Measurements from ENCODE around the gene TRIM47. TPM values are rescaled to one million over a fixed set of nuclear protein-coding genes. Genes with fewer than 3 reads are reported as not detected.
A peak's percentile ranks its signal among the peaks of the same experiment; 100 is the strongest.

TRIM47 gene
- total and polyA plus RNA-seq, 2 of the 13 experiments (the other 11 are each of a cell fraction or from before 2014, with no cell fraction given): 33.5 to 82.0 TPM

DNA sequence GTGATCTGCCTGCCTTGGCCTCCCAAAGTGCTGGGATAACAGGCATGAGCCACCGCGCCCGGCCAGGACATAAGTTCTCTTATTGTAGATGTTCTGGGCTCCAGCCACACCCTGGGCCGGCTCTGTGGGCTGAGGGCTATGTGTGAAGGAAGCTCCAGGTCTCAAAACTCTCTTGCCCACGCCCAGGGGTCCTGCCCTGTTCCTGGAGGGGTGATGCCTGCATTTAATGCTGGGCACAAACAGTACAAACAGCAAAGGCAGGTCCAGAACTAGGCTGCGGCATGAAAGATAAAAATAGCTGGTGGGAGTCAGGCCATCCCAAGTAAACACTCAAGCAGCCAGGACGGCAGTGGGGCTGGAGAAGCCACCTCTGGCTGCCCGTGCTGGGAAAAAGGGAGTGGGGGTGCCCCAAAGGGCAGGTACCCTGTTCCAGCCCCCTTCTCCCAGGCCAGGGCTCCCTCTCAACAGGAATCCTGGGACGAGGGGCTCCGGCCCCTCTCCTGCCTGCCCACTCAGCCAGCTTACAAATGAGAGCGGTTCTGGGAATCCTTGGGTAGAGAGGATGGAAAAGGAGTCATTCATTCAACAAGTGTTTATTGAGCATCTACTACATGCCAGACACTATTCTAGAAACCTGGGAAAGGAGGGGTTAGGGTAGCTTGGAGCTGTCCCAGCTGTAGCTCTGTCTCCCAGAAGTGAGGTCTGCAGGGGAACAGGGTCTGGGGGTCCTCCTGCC, 4.6 kb downstream of the TRIM47 start (continued):
- TF ChIP-seq RERE (CRISPR knock-in tag; IDR thresholded peaks at IDR 0.05; ENCODE audit: low read depth) (no peak), NFIC (IDR thresholded peaks at IDR 0.05; ENCODE audit: low read length) (no peak), ZFY (CRISPR knock-in tag; IDR thresholded peaks at IDR 0.05) (no peak), KLF6 (CRISPR knock-in tag; IDR thresholded peaks at IDR 0.05) (no peak), ZNF691 (CRISPR knock-in tag; IDR thresholded peaks at IDR 0.05; ENCODE audit: borderline replicate concordance, low read depth) (no peak), ATAD3A (CRISPR knock-in tag; IDR thresholded peaks at IDR 0.05) (no peak), ZFP62 (CRISPR knock-in tag; IDR thresholded peaks at IDR 0.05) (no peak), KDM3A (CRISPR knock-in tag; IDR thresholded peaks at IDR 0.05; ENCODE audit: low read depth) (no peak), ZBTB42 (CRISPR knock-in tag; IDR thresholded peaks at IDR 0.05) (no peak), ZNF253 (CRISPR knock-in tag; IDR thresholded peaks at IDR 0.05; ENCODE audit: borderline replicate concordance) (no peak), KDM1A (CRISPR knock-in tag; IDR thresholded peaks at IDR 0.05) (no peak), RARG (CRISPR knock-in tag; IDR thresholded peaks at IDR 0.05; ENCODE audit: low read depth) (no peak), ZNF782 (CRISPR knock-in tag; IDR thresholded peaks at IDR 0.05; ENCODE audit: borderline replicate concordance) (no peak), TOE1 (CRISPR knock-in tag; IDR thresholded peaks at IDR 0.05) (no peak), MTA1 (CRISPR knock-in tag; IDR thresholded peaks at IDR 0.05; ENCODE audit: borderline replicate concordance) (0 out of 2 replicates have a peak, but pooled peaks have one; percentile 4), ZNF816 (CRISPR knock-in tag; IDR thresholded peaks at IDR 0.05; ENCODE audit: borderline replicate concordance) (no peak), ZNF678 (CRISPR knock-in tag; IDR thresholded peaks at IDR 0.05) (no peak), MED1 (CRISPR knock-in tag; IDR thresholded peaks at IDR 0.05) (no peak), RFXAP (CRISPR knock-in tag; IDR thresholded peaks at IDR 0.05; ENCODE audit: borderline replicate concordance) (no peak), CHCHD3 (CRISPR knock-in tag; IDR thresholded peaks at IDR 0.05) (no peak)
- TF ChIP-seq, protein P1, sequence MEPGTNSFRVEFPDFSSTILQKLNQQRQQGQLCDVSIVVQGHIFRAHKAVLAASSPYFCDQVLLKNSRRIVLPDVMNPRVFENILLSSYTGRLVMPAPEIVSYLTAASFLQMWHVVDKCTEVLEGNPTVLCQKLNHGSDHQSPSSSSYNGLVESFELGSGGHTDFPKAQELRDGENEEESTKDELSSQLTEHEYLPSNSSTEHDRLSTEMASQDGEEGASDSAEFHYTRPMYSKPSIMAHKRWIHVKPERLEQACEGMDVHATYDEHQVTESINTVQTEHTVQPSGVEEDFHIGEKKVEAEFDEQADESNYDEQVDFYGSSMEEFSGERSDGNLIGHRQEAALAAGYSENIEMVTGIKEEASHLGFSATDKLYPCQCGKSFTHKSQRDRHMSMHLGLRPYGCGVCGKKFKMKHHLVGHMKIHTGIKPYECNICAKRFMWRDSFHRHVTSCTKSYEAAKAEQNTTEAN (CRISPR knock-in tag; conservative IDR thresholded peaks at IDR 0.05): no peak
- TF ChIP-seq, protein P2, sequence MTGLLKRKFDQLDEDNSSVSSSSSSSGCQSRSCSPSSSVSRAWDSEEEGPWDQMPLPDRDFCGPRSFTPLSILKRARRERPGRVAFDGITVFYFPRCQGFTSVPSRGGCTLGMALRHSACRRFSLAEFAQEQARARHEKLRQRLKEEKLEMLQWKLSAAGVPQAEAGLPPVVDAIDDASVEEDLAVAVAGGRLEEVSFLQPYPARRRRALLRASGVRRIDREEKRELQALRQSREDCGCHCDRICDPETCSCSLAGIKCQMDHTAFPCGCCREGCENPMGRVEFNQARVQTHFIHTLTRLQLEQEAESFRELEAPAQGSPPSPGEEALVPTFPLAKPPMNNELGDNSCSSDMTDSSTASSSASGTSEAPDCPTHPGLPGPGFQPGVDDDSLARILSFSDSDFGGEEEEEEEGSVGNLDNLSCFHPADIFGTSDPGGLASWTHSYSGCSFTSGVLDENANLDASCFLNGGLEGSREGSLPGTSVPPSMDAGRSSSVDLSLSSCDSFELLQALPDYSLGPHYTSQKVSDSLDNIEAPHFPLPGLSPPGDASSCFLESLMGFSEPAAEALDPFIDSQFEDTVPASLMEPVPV (CRISPR knock-in tag; IDR thresholded peaks at IDR 0.05): no peak

Measured in HepG2 (cell line).